Immature natural killer cell (primary cell): ENCODE data around the gene GDPD2. TPM values are rescaled to one million over a fixed set of nuclear protein-coding genes. Genes with fewer than 3 reads are reported as not detected.
A peak's percentile ranks its signal among the peaks of the same experiment; 100 is the strongest.

ENCODE experiments used
- DNase-seq, 3 donors: peaks; one replicate each; pipeline ENCODE4 v3.0.0; 2022; ENCODE audit warnings: mixed read lengths in 1 of 3
- H3K27ac Mint-ChIP-seq, 6 donors: one replicate each; pipeline ENCODE4 v1.8.0; 2020; ENCODE audit warnings: mixed read lengths in 6 of 6, mild to moderate bottlenecking in 5 of 6, inconsistent platforms in 4 of 6, moderate library complexity in 3 of 6
- H3K27me3 Mint-ChIP-seq, 3 donors: one replicate each; pipeline ENCODE4 v1.8.0; 2020 to 2021; ENCODE audit warnings: low read depth in 3 of 3, mild to moderate bottlenecking in 3 of 3, mixed read lengths in 3 of 3, moderate library complexity in 3 of 3, inconsistent platforms in 1 of 3
- H3K36me3 Mint-ChIP-seq, 3 donors: one replicate each; pipeline ENCODE4 v1.8.0; 2020; ENCODE audit warnings: mixed read lengths in 3 of 3, inconsistent platforms in 2 of 3, mild to moderate bottlenecking in 2 of 3
- H3K4me1 Mint-ChIP-seq, 2 donors: one replicate each; pipeline ENCODE4 v1.8.0; 2020; ENCODE audit warnings: inconsistent platforms in 2 of 2, mild to moderate bottlenecking in 2 of 2, mixed read lengths in 2 of 2, moderate library complexity in 1 of 2
- H3K4me3 Mint-ChIP-seq, 5 donors: one replicate each; pipeline ENCODE4 v1.8.0; 2020; ENCODE audit warnings: mild to moderate bottlenecking in 5 of 5, mixed read lengths in 5 of 5, inconsistent platforms in 3 of 5, moderate library complexity in 3 of 5
- H3K9me3 Mint-ChIP-seq, 6 donors: one replicate each; pipeline ENCODE4 v1.8.0; 2020; ENCODE audit warnings: mild to moderate bottlenecking in 6 of 6, mixed read lengths in 6 of 6, inconsistent platforms in 4 of 6, moderate library complexity in 3 of 6
- polyA plus RNA-seq, 3 donors: library from polyadenylated mRNA; unstranded; fragments of 300-500 nt; fragmentation: Illumina TruSeq; gene quantifications; one replicate each; pipeline ENCODE4 v1.2.3, GENCODE V29; 2021

Gene GDPD2
- polyA plus RNA-seq, 3 donors from 2014 or later: not detected

GRCh38 chrX:70445951-70446350 is 22.8 kb downstream of the GDPD2 start:
- peak overlapping the region in 1 of 6 donors; percentile 37 for H3K27ac Mint-ChIP-seq
- no peak for DNase-seq
- peak overlapping the region in 1 of 5 donors; percentile 38 for H3K4me3 Mint-ChIP-seq
- no peaks in the 10 kb centered on the region for H3K4me1 Mint-ChIP-seq
- H3K9me3 Mint-ChIP-seq: no peaks in the 10 kb centered on the region
- peaks cover 14 to 22% (median 19%) of the 10 kb centered on the region in 3 donors for H3K27me3 Mint-ChIP-seq
- no peaks in the 10 kb centered on the region for H3K36me3 Mint-ChIP-seq

- peaks cover under 1 to 3% of the 10 kb centered on the region in 2 donors for H3K4me1 Mint-ChIP-seq
- H3K27ac Mint-ChIP-seq: no peak overlapping the region
- no peaks in the 10 kb centered on the region for H3K36me3 Mint-ChIP-seq
- no peak overlapping the region for H3K4me3 Mint-ChIP-seq
- H3K27me3 Mint-ChIP-seq: peaks cover 12 to 20% (median 19%) of the 10 kb centered on the region in 3 donors
- no peaks in the 10 kb centered on the region for H3K9me3 Mint-ChIP-seq
- DNase-seq: no peak
These were observed 23.6 kb downstream of the GDPD2 start for GRCh38 chrX:70446380-70447350.

- Mint-ChIP-seq H3K4me1 (peaks cover 18 to 21% of the 10 kb centered on the region in 2 donors), H3K36me3 (no peaks in the 10 kb centered on the region), H3K4me3 (no peak overlapping the region), H3K27ac (no peak overlapping the region), H3K9me3 (no peaks in the 10 kb centered on the region), H3K27me3 (peaks cover 1 to 10% (median 8%) of the 10 kb centered on the region in 3 donors)
- no peak for DNase-seq
These were observed 26.4 kb downstream of the GDPD2 start for GRCh38 chrX:70449457-70449966.

GRCh38 chrX:70452143-70452733 is 29.1 kb downstream of the GDPD2 start:
- H3K4me3 Mint-ChIP-seq: peak overlapping the region; percentile 87 to 96 (median 91)
- no peaks in the 10 kb centered on the region for H3K9me3 Mint-ChIP-seq
- H3K36me3 Mint-ChIP-seq: peaks cover 0 to 4% (median 0%) of the 10 kb centered on the region in 3 donors

GRCh38 chrX:70453024-70453618 is 30.0 kb downstream of the GDPD2 start:
- Mint-ChIP-seq H3K27me3 (peaks cover 3 to 6% (median 3%) of the 10 kb centered on the region in 3 donors), H3K36me3 (peaks cover 0 to 4% (median 0%) of the 10 kb centered on the region in 3 donors), H3K4me1 (peaks cover 38 to 39% of the 10 kb centered on the region in 2 donors), H3K4me3 (peak overlapping the region; percentile 74 to 91 (median 81)), H3K27ac (peak overlapping the region; percentile 22 to 71 (median 62)), H3K9me3 (no peaks in the 10 kb centered on the region)
- no peak for DNase-seq

More at GRCh38 chrX:70452143-70452733, 29.1 kb downstream of the GDPD2 start:
- peaks cover 37 to 39% of the 10 kb centered on the region in 2 donors for H3K4me1 Mint-ChIP-seq
- DNase-seq: peak; percentile 52 to 63 (median 58)
- peaks cover 3 to 6% (median 3%) of the 10 kb centered on the region in 3 donors for H3K27me3 Mint-ChIP-seq
- H3K27ac Mint-ChIP-seq: peak overlapping the region; percentile 71 to 95 (median 84)

GRCh38 chrX:70454441-70455365 is 31.6 kb downstream of the GDPD2 start:
- Mint-ChIP-seq H3K4me3 (peak overlapping the region; percentile 78 to 91 (median 83)), H3K9me3 (no peaks in the 10 kb centered on the region), H3K4me1 (peaks cover 38 to 39% of the 10 kb centered on the region in 2 donors), H3K27me3 (peaks cover 3 to 6% (median 3%) of the 10 kb centered on the region in 3 donors), H3K36me3 (peaks cover 0 to 4% (median 0%) of the 10 kb centered on the region in 3 donors), H3K27ac (peak overlapping the region; percentile 67 to 91 (median 84))
- DNase-seq: peak; percentile 62 to 69 (median 64)

GRCh38 chrX:70455366-70456202 is 32.5 kb downstream of the GDPD2 start:
- Mint-ChIP-seq H3K36me3 (peaks cover 0 to 4% (median 0%) of the 10 kb centered on the region in 3 donors), H3K27ac (peak overlapping the region; percentile 51 to 84 (median 66)), H3K4me3 (peak overlapping the region; percentile 71 to 91 (median 82)), H3K4me1 (peaks cover 38 to 39% of the 10 kb centered on the region in 2 donors), H3K9me3 (no peaks in the 10 kb centered on the region), H3K27me3 (peaks cover 3% of the 10 kb centered on the region in 3 donors)
- no peak for DNase-seq

- Mint-ChIP-seq H3K27me3 (peaks cover 0 to 3% (median 3%) of the 10 kb centered on the region in 3 donors), H3K4me3 (peak overlapping the region; percentile 71 to 91 (median 82)), H3K36me3 (peaks cover 0 to 4% (median 3%) of the 10 kb centered on the region in 3 donors), H3K9me3 (no peaks in the 10 kb centered on the region), H3K27ac (peak overlapping the region; percentile 51 to 84 (median 66)), H3K4me1 (peaks cover 39% of the 10 kb centered on the region in 2 donors)
- peak in 1 of 3 donors; percentile 40 for DNase-seq
These were observed 33.1 kb downstream of the GDPD2 start for GRCh38 chrX:70456256-70456655.

- H3K4me3 Mint-ChIP-seq: no peak overlapping the region
- H3K36me3 Mint-ChIP-seq: peaks cover 0 to 4% (median 3%) of the 10 kb centered on the region in 3 donors
- no peaks in the 10 kb centered on the region for H3K9me3 Mint-ChIP-seq
- peaks cover 12 to 14% of the 10 kb centered on the region in 2 donors for H3K4me1 Mint-ChIP-seq
- H3K27me3 Mint-ChIP-seq: no peaks in the 10 kb centered on the region
- no peak for DNase-seq
- peak overlapping the region in 2 of 6 donors; percentile 12 to 24 for H3K27ac Mint-ChIP-seq
These were observed 37.9 kb downstream of the GDPD2 start for GRCh38 chrX:70461026-70461425.

GRCh38 chrX:70464051-70464450 is 40.9 kb downstream of the GDPD2 start:
- H3K27ac Mint-ChIP-seq: no peak overlapping the region
- H3K27me3 Mint-ChIP-seq: no peaks in the 10 kb centered on the region
- H3K9me3 Mint-ChIP-seq: no peaks in the 10 kb centered on the region
- no peak for DNase-seq
- H3K4me3 Mint-ChIP-seq: no peak overlapping the region
- peaks cover 0 to 2% of the 10 kb centered on the region in 2 donors for H3K4me1 Mint-ChIP-seq
- H3K36me3 Mint-ChIP-seq: peaks cover 3 to 4% (median 3%) of the 10 kb centered on the region in 3 donors

GRCh38 chrX:70466968-70467367 is 43.9 kb downstream of the GDPD2 start:
- DNase-seq: no peak
- H3K27me3 Mint-ChIP-seq: no peaks in the 10 kb centered on the region
- no peak overlapping the region for H3K4me3 Mint-ChIP-seq
- H3K27ac Mint-ChIP-seq: no peak overlapping the region
- no peaks in the 10 kb centered on the region for H3K9me3 Mint-ChIP-seq
- H3K36me3 Mint-ChIP-seq: peaks cover 0 to 8% (median 4%) of the 10 kb centered on the region in 3 donors
- H3K4me1 Mint-ChIP-seq: peaks cover 12 to 21% of the 10 kb centered on the region in 2 donors

GRCh38 chrX:70468709-70469108 is 45.6 kb downstream of the GDPD2 start:
- Mint-ChIP-seq H3K9me3 (no peaks in the 10 kb centered on the region), H3K4me3 (no peak overlapping the region), H3K4me1 (peaks cover 12 to 22% of the 10 kb centered on the region in 2 donors), H3K27ac (no peak overlapping the region), H3K36me3 (peaks cover 0 to 9% (median 4%) of the 10 kb centered on the region in 3 donors), H3K27me3 (peaks cover 0 to 2% (median 0%) of the 10 kb centered on the region in 3 donors)
- DNase-seq: no peak
